GM12892 (cell line): ENCODE results near the gene OCSTAMP.

Experiments
- POLR2A ChIP-seq: IDR thresholded peaks from 2 replicates; pipeline ENCODE4 v1.6.1; 2011; ENCODE audit warnings: low read depth, low read length, control low read depth
- POLR2AphosphoS5 ChIP-seq: IDR thresholded peaks from 2 replicates; pipeline ENCODE4 v1.6.1; 2011; ENCODE audit warnings: low read depth, low read length, control low read depth

- TF ChIP-seq POLR2A, result no peak
- TF ChIP-seq POLR2AphosphoS5, result no peak
Observed at GRCh38 chr20:46555370-46555956, 5.0 kb upstream of the OCSTAMP start.
